Measurements from ENCODE around the gene DNAH9.
"Not testable (repeated sequence)": the region's sequence is repeated elsewhere in the genome, so short reads cannot be mapped to it uniquely, and the experiment has no call there.

DNAH9 gene

DNA sequence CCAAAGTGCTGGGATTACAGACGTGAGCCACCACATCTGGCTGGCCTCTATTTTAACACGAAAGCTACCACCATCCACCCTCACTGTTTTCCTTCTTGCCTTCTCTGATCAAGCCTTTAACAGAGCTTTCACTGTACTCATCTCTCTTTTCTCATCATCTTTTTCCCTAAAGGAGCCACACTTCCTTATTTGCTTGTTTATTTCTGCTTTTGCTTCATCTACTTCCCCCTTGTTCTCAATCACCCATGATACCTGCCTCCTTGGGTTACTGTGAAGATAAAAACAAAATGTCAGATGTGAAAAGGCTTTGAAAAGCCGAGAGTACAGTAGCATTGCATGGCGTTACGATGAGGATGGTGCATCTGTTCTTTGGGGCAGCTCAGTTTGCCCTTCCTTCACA, 319.1 kb downstream of the DNAH9 start:
- Histone ChIP-seq H3K9ac (ENCODE audit: low read depth in 1 of 2, low read length in 2 of 2) (no peak overlapping the region), H3K9me3 (ENCODE audit: control insufficient read depth in 2 of 2, low read length in 2 of 2) (no peaks in the 10 kb centered on the region), H3K27ac (ENCODE audit: low read depth in 2 of 2, low read length in 2 of 2) (no peak overlapping the region), H3K27me3 (ENCODE audit: control insufficient read depth in 2 of 2, insufficient read depth in 2 of 2, low read length in 2 of 2) (no peaks in the 10 kb centered on the region), H3K4me3 (ENCODE audit: low read length in 2 of 2) (no peak overlapping the region), H3K4me1 (ENCODE audit: control insufficient read depth in 2 of 2, insufficient read depth in 2 of 2, low read length in 2 of 2) (no peaks in the 10 kb centered on the region), H3K36me3 (ENCODE audit: control insufficient read depth in 2 of 2, insufficient read depth in 2 of 2, low read length in 2 of 2) (no peaks in the 10 kb centered on the region)

DNA sequence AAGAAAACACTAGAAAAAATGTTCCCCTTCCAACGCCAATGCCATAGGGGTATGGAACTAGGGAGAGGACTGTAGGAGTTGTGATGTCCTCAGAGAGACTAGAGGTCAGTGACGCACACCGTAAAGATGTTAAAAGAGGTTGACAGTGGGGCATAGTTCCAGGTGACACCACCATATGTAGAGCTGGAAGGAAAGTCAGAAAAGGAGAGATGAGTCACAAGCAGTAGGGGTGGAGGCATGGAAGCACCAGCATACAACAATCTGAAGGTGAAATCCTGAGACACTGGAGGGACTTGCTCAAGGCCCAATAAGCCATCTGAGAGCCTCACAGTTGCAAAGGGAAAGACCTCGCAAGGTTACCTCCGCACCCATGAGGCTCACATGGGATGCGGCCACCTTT, 323.0 kb downstream of the DNAH9 start:
- Histone ChIP-seq H3K36me3 (ENCODE audit: control insufficient read depth in 2 of 2, insufficient read depth in 2 of 2, low read length in 2 of 2) (no peaks in the 10 kb centered on the region), H3K4me1 (ENCODE audit: control insufficient read depth in 2 of 2, insufficient read depth in 2 of 2, low read length in 2 of 2) (no peaks in the 10 kb centered on the region), H3K27me3 (ENCODE audit: control insufficient read depth in 2 of 2, insufficient read depth in 2 of 2, low read length in 2 of 2) (no peaks in the 10 kb centered on the region), H3K27ac (ENCODE audit: low read depth in 2 of 2, low read length in 2 of 2) (no peak overlapping the region), H3K9ac (ENCODE audit: low read depth in 1 of 2, low read length in 2 of 2) (no peak overlapping the region), H3K9me3 (ENCODE audit: control insufficient read depth in 2 of 2, low read length in 2 of 2) (no peaks in the 10 kb centered on the region), H3K4me3 (ENCODE audit: low read length in 2 of 2) (no peak overlapping the region)

DNA sequence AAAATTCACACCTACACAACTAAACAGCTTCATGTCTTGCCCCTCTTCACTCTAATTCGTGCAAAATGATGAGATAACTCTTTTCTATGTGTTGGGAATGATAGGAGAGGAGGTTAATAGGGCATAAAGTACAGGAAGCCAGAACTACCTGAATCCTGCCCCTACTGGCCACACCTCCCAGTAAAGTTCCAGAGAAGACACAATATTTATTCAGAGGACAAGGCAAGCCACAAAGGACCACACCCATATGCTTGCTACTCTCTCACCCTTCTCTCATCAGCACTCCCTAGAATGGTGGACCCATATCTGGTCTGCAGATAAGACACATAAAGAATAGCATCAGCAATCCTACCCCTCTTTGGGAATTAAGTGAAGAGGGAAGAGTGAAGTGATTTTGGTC, 324.4 kb downstream of the DNAH9 start:
- Histone ChIP-seq H3K9ac (ENCODE audit: low read depth in 1 of 2, low read length in 2 of 2) (no peak overlapping the region), H3K4me3 (ENCODE audit: low read length in 2 of 2) (no peak overlapping the region), H3K4me1 (ENCODE audit: control insufficient read depth in 2 of 2, insufficient read depth in 2 of 2, low read length in 2 of 2) (no peaks in the 10 kb centered on the region), H3K36me3 (ENCODE audit: control insufficient read depth in 2 of 2, insufficient read depth in 2 of 2, low read length in 2 of 2) (no peaks in the 10 kb centered on the region), H3K9me3 (ENCODE audit: control insufficient read depth in 2 of 2, low read length in 2 of 2) (no peaks in the 10 kb centered on the region), H3K27ac (ENCODE audit: low read depth in 2 of 2, low read length in 2 of 2) (no peak overlapping the region), H3K27me3 (ENCODE audit: control insufficient read depth in 2 of 2, insufficient read depth in 2 of 2, low read length in 2 of 2) (no peaks in the 10 kb centered on the region)

DNA sequence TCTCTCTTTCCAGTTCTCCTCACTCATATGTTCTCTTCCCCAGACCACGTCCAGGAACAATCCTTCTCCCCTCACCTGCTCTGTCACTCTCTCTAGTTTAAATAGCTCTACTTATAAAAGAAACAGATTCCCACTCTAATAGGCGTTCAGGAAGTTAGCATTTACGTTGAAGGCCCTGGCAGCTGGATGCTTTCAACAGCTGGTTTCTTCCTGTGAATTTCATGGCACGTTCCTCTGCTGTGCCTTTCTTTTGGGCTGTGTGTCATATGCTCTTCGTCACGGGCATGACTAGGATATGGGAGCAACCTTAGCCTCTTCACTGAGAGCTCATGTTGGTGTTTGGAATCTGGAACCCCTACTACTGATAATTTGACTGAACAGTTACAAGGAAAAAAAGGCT, 325.8 kb downstream of the DNAH9 start:
- no peaks in the 10 kb centered on the region for H3K4me1 ChIP-seq (ENCODE audit: control insufficient read depth in 2 of 2, insufficient read depth in 2 of 2, low read length in 2 of 2)
- no peaks in the 10 kb centered on the region for H3K9me3 ChIP-seq (ENCODE audit: control insufficient read depth in 2 of 2, low read length in 2 of 2)
- no peak overlapping the region for H3K27ac ChIP-seq (ENCODE audit: low read depth in 2 of 2, low read length in 2 of 2)
- H3K36me3 ChIP-seq (ENCODE audit: control insufficient read depth in 2 of 2, insufficient read depth in 2 of 2, low read length in 2 of 2), result no peaks in the 10 kb centered on the region
- H3K27me3 ChIP-seq (ENCODE audit: control insufficient read depth in 2 of 2, insufficient read depth in 2 of 2, low read length in 2 of 2), result no peaks in the 10 kb centered on the region
- H3K4me3 ChIP-seq (ENCODE audit: low read length in 2 of 2), result no peak overlapping the region
- H3K9ac ChIP-seq (ENCODE audit: low read depth in 1 of 2, low read length in 2 of 2), result no peak overlapping the region

DNA sequence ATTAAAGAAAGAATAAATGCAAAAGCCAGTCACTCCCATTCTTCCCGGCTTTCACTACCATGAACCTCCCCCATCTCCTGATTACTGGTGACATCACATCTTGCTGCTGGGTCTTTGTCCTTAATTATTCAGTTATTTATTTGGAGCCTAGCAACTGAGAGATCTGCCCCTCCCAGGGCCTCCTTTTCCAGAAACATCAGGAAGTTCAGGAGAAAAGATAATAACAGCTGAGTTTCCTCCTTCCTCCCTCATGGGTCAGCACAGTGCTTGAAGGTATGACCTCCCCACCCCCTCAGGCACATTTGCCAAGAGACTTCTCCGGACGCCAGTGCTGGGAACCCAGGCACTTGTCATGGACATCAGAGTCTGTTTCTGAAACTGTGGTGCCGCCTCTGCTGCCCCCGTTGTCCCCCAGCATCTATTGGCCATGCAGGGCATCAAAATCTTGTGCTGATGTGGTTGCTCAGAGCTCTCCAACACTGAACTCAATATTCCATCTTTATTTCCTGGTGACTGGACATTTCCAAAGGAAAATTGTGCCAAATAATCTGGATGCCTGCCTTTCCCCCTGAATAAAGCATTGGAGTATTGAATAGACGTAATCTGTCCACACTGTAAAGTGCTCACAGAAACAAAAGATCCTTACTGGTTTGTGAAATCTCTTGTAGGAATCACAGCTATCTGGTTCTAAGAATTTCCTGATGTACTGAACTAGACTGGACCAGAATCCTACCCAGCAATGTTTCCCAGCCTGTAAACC, 327.2 kb downstream of the DNAH9 start:
- H3K4me3 ChIP-seq (ENCODE audit: low read length in 2 of 2), result no peak overlapping the region
- H3K27ac ChIP-seq (ENCODE audit: low read depth in 2 of 2, low read length in 2 of 2), result no peak overlapping the region
- no peaks in the 10 kb centered on the region for H3K4me1 ChIP-seq (ENCODE audit: control insufficient read depth in 2 of 2, insufficient read depth in 2 of 2, low read length in 2 of 2)
- H3K27me3 ChIP-seq (ENCODE audit: control insufficient read depth in 2 of 2, insufficient read depth in 2 of 2, low read length in 2 of 2), result no peaks in the 10 kb centered on the region
- H3K9me3 ChIP-seq (ENCODE audit: control insufficient read depth in 2 of 2, low read length in 2 of 2), result no peaks in the 10 kb centered on the region
- no peak overlapping the region for H3K9ac ChIP-seq (ENCODE audit: low read depth in 1 of 2, low read length in 2 of 2)
- no peaks in the 10 kb centered on the region for H3K36me3 ChIP-seq (ENCODE audit: control insufficient read depth in 2 of 2, insufficient read depth in 2 of 2, low read length in 2 of 2)

DNA sequence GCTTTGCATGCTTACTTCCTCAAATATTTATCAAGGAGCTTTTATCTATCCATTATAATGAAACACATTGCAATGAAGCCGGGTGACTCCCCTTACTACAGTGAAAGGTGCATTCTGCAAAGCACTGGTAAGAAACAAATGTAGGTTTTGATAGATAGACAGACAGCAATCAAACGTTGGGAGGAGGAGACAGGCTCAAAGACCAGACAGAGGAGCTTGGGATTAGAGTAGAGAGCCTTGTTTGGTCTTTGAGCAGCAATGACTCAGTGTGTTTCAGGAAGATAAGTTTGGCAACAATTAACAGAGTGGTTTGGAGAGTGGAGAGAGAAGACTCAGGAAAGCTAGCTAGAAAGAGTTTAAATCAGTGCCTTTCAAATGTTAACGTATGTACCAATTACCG, 330.2 kb downstream of the DNAH9 start:
- H3K36me3 ChIP-seq (ENCODE audit: control insufficient read depth in 2 of 2, insufficient read depth in 2 of 2, low read length in 2 of 2), result no peaks in the 10 kb centered on the region
- no peak overlapping the region for H3K27ac ChIP-seq (ENCODE audit: low read depth in 2 of 2, low read length in 2 of 2)
- no peak overlapping the region for H3K4me3 ChIP-seq (ENCODE audit: low read length in 2 of 2)
- H3K27me3 ChIP-seq (ENCODE audit: control insufficient read depth in 2 of 2, insufficient read depth in 2 of 2, low read length in 2 of 2), result no peaks in the 10 kb centered on the region
- no peak overlapping the region for H3K9ac ChIP-seq (ENCODE audit: low read depth in 1 of 2, low read length in 2 of 2)
- H3K9me3 ChIP-seq (ENCODE audit: control insufficient read depth in 2 of 2, low read length in 2 of 2), result no peaks in the 10 kb centered on the region
- H3K4me1 ChIP-seq (ENCODE audit: control insufficient read depth in 2 of 2, insufficient read depth in 2 of 2, low read length in 2 of 2), result no peaks in the 10 kb centered on the region

DNA sequence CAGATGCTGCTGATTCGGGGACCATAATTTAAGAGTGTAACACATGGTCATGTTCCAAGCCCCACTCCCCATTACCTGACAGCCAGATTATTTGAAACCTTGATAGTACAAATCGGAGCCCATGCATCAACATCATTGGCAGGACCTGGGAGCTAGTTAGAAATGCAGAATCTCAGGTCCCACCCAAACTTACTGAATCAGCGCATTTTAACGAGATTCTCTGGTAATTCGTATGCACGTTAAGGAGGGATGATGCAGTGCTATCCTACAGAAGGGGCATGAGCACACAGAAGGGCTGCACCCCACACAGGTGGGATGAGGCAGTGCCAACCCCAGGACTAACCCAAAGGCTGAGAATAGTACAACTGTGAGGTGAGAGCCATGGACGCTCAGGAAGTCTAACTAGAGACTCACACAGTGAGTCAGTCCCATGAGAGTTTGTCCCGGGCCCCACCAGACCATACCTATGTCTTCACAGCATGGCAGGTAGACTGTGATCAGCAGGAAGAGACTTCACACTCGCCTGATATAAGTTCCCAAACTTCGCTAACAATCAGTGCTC, 334.1 kb downstream of the DNAH9 start:
- H3K9ac ChIP-seq (ENCODE audit: low read depth in 1 of 2, low read length in 2 of 2), result no peak overlapping the region
- no peaks in the 10 kb centered on the region for H3K4me1 ChIP-seq (ENCODE audit: control insufficient read depth in 2 of 2, insufficient read depth in 2 of 2, low read length in 2 of 2)
- H3K9me3 ChIP-seq (ENCODE audit: control insufficient read depth in 2 of 2, low read length in 2 of 2), result no peaks in the 10 kb centered on the region
- no peak overlapping the region for H3K4me3 ChIP-seq (ENCODE audit: low read length in 2 of 2)
- no peaks in the 10 kb centered on the region for H3K27me3 ChIP-seq (ENCODE audit: control insufficient read depth in 2 of 2, insufficient read depth in 2 of 2, low read length in 2 of 2)
- no peaks in the 10 kb centered on the region for H3K36me3 ChIP-seq (ENCODE audit: control insufficient read depth in 2 of 2, insufficient read depth in 2 of 2, low read length in 2 of 2)
- H3K27ac ChIP-seq (ENCODE audit: low read depth in 2 of 2, low read length in 2 of 2), result no peak overlapping the region

DNA sequence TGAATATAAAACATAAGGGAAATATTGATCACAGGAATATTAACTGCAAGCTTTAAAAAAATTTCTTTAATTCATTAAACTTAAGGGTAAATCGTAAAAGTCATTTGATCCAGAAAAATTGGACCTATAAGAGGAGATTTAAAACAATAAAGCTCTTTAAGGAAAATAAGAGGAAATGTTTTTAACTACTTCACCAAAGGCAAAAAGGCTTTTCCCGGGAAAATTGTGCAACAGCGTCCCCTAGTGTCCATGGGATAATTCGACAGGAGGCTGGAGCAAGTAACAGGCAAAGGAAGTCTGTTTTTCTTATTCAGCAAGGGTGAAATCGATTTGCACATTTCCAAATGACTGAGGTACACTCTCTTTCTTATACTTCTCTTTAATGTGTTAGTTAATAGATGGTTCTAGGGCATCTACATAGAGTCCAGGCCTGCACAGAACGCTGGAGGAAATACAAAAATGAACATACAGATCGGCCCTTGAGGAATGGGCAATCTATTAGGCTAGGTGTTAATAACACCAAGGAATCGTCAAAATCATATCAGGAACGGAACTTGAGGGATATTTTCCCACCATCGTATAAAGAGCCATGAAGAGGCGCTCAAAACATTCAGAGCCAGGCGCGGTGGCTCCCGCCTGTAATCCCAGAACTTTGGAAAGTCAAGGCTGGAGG, 337.6 kb downstream of the DNAH9 start:
- Histone ChIP-seq H3K27ac (ENCODE audit: low read depth in 2 of 2, low read length in 2 of 2) (no peak overlapping the region), H3K9ac (ENCODE audit: low read depth in 1 of 2, low read length in 2 of 2) (no peak overlapping the region), H3K4me1 (ENCODE audit: control insufficient read depth in 2 of 2, insufficient read depth in 2 of 2, low read length in 2 of 2) (no peaks in the 10 kb centered on the region), H3K4me3 (ENCODE audit: low read length in 2 of 2) (no peak overlapping the region), H3K9me3 (ENCODE audit: control insufficient read depth in 2 of 2, low read length in 2 of 2) (no peaks in the 10 kb centered on the region), H3K36me3 (ENCODE audit: control insufficient read depth in 2 of 2, insufficient read depth in 2 of 2, low read length in 2 of 2) (no peaks in the 10 kb centered on the region), H3K27me3 (ENCODE audit: control insufficient read depth in 2 of 2, insufficient read depth in 2 of 2, low read length in 2 of 2) (no peaks in the 10 kb centered on the region)

DNA sequence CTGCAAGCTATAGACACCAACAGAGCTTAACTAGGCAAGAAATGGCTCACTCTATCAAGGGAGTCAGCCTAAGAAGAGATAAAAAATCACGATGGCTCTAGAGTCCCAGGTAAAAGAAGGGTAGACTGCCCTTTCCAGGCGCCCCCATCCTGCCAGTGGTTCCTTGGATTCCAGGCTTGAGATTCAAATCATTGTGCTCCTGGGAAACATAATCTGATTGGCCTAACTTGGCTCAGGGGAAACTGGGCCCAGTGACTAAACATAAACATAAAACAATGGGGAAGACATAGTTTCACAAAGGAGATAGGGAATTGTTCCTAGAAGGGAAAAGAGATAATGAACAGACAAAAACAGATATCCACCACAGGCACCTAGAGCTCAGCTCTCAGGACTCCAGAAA, 342.6 kb downstream of the DNAH9 start:
- H3K9ac ChIP-seq (ENCODE audit: low read depth in 1 of 2, low read length in 2 of 2), result no peak overlapping the region
- no peaks in the 10 kb centered on the region for H3K4me1 ChIP-seq (ENCODE audit: control insufficient read depth in 2 of 2, insufficient read depth in 2 of 2, low read length in 2 of 2)
- H3K27me3 ChIP-seq (ENCODE audit: control insufficient read depth in 2 of 2, insufficient read depth in 2 of 2, low read length in 2 of 2), result no peaks in the 10 kb centered on the region
- no peak overlapping the region for H3K4me3 ChIP-seq (ENCODE audit: low read length in 2 of 2)
- no peaks in the 10 kb centered on the region for H3K36me3 ChIP-seq (ENCODE audit: control insufficient read depth in 2 of 2, insufficient read depth in 2 of 2, low read length in 2 of 2)
- H3K27ac ChIP-seq (ENCODE audit: low read depth in 2 of 2, low read length in 2 of 2), result no peak overlapping the region
- no peaks in the 10 kb centered on the region for H3K9me3 ChIP-seq (ENCODE audit: control insufficient read depth in 2 of 2, low read length in 2 of 2)

DNA sequence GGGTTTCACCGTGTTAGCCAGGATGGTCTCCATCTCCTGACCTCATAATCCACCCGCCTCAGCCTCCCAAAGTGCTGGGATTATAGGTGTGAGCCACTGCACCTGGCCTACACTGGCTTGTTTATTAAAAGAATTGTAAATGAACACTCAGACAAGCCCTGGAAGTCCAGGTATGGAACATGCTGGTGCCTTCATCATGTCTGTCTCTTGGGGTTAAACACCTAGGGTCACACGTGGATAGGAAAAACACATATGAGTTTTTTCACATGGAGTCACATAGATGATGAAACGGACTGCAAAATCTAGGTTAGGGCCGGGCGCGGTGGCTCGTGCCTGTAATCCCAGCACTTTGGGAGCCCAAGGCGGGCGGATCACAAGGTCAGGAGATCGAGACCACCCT, 344.8 kb downstream of the DNAH9 start:
- H3K27ac ChIP-seq (ENCODE audit: low read depth in 2 of 2, low read length in 2 of 2); H3K36me3 ChIP-seq (ENCODE audit: control insufficient read depth in 2 of 2, insufficient read depth in 2 of 2, low read length in 2 of 2); H3K4me1 ChIP-seq (ENCODE audit: control insufficient read depth in 2 of 2, insufficient read depth in 2 of 2, low read length in 2 of 2); H3K9me3 ChIP-seq (ENCODE audit: control insufficient read depth in 2 of 2, low read length in 2 of 2); H3K27me3 ChIP-seq (ENCODE audit: control insufficient read depth in 2 of 2, insufficient read depth in 2 of 2, low read length in 2 of 2); H3K9ac ChIP-seq (ENCODE audit: low read depth in 1 of 2, low read length in 2 of 2); H3K4me3 ChIP-seq (ENCODE audit: low read length in 2 of 2): not testable (repeated sequence)

Data from mucosa of rectum (tissue), 2 donors.